Activated CD4-positive, alpha-beta T cell treated with anti-CD3 and anti-CD28 coated beads, Interleukin-2, amount 50 U/mL, for 4 hours (primary cell): ENCODE results near the gene NAIF1.
"Not testable (repeated sequence)": the region's sequence is repeated elsewhere in the genome, so short reads cannot be mapped to it uniquely, and the experiment has no call there.

Experiments
- DNase-seq, 2 experiments: peaks; one replicate each; pipeline ENCODE4 v3.0.0-alpha.2; 2020

Gene NAIF1

GRCh38 chr9:128025736-128026135 lies 41.4 kb downstream of the NAIF1 start:
- DNase-seq, result no peak

- DNase-seq, result no peak
Measured at GRCh38 chr9:128024761-128025308, 42.3 kb downstream of the NAIF1 start.

- DNase-seq, result not testable (repeated sequence)
Measured at GRCh38 chr9:128023671-128024070, 43.4 kb downstream of the NAIF1 start.

- no peak for DNase-seq
Measured at GRCh38 chr9:128022886-128023285, 44.2 kb downstream of the NAIF1 start.

GRCh38 chr9:128021098-128021497 lies 46.0 kb downstream of the NAIF1 start:
- no peak for DNase-seq

GRCh38 chr9:128020692-128021091 lies 46.4 kb downstream of the NAIF1 start:
- no peak for DNase-seq

- no peak for DNase-seq
Measured at GRCh38 chr9:128015696-128016095, 51.4 kb downstream of the NAIF1 start.
